Left kidney (tissue), 2 donors: ENCODE measurements around the gene NR2E1. TPM values are rescaled to one million over a fixed set of nuclear protein-coding genes. Genes with fewer than 3 reads are reported as not detected.

Source experiments
- DNase-seq: peaks from one replicate; pipeline ENCODE4 v3.0.0-alpha.2; 2013
- polyA plus RNA-seq: library from polyadenylated mRNA; unstranded; fragments of 120-200 nt; gene quantifications from one replicate; pipeline ENCODE4 v1.2.1, GENCODE V29; 2013; ENCODE audit not compliant: insufficient read length

NR2E1 gene
- polyA plus RNA-seq, 1 donor: not detected

DNA sequence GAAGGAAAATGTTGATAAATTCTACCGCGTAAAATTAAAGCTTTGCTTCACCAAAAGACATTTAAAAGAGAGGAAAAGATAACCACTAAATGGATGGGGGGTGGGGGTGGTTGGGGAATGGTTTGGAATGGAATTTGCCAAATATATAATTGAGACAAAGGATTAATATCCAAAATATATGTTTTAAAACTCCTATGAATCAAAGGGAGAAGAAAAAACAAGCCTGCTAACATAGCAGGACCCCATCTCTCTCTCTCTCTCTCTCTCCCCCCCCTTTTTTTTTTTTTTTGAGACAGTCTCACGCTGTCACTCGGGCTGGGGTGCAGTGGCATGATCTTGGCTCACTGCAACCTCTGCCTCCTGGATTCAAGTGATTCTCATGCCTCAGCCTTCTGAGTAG lies 13.4 kb upstream of the NR2E1 start:
- no peak for DNase-seq

DNA sequence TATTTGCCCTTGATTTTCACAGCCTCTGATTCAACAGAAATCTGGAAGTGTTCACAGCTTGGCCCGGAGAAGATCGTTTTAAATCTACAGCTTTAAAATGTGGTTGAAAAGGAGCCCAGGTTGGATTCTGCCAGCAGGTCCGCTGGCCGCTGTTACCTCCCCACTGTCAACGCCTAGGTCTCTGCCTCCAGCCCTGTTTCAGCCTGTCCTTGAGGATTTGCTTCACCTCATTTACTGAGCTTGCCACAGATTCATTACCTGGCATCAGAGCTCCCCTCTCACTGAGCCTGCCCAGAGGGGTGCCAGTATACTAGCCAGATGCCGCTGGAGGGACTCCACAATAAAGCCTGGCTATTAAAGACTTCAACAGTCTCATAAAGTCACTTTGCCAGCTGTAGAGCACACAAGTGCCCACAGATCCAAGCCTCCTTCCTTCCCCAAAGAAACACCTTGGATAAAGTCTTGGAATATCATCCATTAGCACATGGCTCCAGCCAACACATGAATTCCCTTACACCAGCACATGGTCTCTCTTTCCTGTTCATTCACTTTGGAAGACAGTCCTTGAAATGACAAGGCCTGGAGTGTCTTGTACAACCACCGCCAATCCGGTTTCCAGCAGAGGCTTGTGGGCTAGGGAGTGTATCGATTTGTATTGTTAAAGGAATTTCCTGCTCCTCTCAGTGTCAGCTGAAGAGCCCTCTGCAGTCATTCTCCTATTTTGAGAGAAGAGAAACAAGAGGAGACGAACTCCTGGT lies 9.5 kb upstream of the NR2E1 start:
- DNase-seq: no peak

- no peak for DNase-seq
Observed at GRCh38 chr6:108156938-108157233, 8.9 kb upstream of the NR2E1 start.

DNA sequence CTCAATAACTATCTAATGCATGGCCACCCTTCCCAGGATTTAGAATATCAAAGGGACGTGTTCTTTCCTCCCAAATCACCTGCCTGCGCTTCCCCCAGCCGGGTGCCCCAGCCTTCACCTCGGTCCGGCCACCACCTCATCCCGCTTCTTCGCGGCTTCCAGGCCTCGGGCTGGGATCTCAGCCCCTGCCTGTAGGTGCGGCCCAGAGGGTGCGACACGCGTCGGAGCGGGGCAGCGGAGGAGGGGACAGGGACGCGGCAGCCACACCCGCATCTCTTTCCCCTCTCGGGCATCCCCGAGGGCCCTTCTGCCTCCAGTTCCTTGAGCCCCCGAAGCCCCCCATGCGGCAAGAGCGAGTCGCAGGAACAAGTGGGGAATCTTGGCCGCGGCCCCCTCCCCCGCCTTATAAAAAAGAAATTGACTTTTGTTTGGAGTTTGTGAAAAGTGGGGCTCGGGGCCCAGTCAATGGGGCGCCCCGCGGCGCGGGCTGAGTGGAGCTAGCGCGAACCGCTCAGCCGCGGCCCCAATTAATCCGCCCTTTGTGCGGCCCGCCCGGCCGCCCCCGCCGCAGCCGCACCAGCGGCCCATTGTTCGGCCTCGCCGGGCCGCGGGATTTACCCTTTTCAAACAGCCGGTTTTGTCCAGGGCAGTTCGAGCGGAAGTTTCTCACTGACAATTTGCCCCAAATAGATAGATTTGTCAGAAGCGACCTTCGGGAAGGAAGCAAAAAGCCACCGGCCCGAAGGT lies 8.4 kb upstream of the NR2E1 start:
- DNase-seq: no peak

DNA sequence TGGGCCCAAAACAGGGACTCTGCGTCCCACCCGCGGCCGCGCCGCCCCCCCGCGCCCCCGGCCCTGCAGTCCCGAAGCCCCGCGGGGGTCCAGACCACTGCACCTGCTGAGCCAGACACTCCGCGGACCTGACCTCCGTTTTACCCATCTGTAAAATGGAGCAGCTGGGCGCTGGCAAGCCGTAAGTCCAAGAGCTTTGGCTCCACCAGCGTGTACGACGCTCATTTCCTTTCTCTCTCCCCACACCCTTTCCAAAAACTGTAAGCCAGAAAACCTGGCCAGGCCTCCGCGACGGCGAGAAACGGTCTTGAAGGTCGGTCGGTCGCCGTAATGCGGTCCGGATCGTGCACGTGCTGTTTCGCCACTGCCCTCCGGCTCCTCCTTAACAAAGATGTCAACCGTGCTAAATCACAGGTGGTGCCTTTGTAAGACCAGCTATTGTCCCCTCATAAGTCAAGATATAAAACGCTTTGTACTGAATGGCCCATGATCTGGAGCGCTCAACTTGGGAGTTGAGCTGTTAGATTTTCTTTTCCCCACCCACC lies 7.8 kb upstream of the NR2E1 start:
- DNase-seq: no peak

DNA sequence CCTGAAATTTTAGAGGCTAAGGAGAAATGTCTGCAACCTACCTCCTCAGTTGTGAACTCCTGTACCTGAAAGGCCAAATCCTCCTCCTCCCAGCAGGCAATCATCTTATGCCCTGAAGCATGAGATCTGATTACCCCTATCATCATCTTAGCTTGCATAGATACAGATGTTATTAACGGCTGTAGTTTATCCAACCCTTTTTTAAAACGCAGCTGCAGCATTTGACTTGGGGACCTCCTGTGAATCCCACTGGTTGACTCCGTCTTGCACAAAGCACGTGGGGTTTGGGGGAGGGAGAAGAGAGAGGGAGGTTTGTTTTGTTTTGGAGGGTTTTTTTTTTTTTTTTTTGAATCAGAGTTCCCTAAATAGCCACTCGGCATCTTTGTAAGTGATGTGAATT lies 5.8 kb upstream of the NR2E1 start:
- no peak for DNase-seq

DNA sequence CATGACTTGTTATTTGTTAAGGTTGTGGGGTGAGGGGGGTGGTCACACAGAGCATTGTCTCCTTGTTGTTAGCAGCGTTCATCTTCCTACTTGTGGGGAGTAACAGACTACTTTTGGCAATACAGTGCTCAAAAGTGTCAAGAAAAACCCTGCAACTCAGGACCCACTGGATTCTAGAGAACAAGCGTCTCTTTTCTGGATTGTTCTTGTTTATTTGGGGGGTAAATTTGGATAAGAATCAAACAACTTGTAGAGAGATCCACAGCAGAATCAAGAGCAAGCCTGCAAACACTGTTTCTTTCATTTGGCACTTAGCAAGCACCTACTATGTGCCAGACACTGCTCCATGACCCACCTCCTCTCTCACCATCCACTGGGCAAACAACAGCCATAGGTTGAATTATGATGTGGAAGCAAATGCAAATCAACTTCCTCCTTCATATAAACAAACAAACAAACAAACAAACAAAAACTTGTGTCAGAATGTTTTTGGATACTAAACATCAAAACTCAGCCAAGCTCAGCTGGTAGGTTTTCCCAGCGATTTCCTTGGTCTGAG lies 4.0 kb upstream of the NR2E1 start:
- DNase-seq: no peak

GRCh38 chr6:108163267-108163643 lies 2.6 kb upstream of the NR2E1 start:
- no peak for DNase-seq

DNA sequence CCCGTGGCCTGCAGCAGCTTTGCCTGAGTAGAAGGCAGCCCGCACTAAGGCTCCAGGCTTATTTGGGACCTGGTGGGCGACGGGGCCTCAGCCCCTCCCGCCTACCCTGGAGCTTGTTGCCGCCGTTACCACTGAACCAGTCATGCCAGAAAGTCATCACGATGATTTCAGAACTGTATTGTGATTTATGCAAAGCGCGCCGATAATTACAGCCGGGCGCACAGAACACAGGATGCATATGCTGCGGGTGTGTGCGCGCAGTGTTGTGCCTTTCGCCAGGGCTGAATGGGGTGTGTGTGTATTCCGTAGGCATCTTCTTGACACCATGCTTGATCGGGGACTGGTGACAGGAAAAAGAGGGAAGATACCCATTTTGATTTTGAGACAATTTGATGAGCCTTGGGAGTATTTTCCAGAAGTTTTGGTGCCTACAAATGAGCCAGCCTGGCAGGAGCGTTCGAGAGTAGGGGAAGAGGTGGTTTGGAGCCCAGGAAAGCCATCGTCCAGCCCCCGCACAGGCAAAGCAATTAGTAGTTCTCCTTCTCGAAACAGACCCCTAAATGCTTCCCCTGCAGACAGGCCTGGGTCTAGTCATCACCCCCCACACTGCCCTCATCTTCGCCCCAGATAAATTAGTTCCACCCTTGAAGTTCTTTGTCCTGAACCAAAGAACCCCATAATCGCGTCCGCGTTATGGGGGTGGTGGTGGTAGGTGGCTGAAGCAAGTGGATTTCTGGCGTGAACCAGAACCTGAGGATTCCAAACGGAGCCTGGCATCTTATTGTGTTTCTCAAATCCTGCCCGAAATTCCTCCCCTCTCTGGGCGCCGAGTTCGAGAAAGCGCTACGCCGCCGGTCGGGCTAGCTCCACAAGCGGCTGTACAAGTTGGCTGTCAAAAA lies 1.9 kb upstream of the NR2E1 start:
- no peak for DNase-seq

DNA sequence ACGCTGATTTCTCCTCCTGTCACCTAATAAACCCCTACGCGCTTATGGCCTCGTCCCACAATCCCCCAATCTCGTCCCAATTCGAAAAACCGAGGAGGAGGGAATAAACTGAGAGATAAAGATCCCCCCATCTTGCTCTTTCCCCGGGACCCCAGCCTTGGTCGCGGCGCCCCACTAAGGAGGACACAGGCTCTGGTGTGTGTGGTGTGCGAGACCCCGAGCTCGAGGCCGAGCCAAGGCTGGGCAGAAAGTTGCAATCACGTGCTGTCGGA lies 1.3 kb upstream of the NR2E1 start:
- no peak for DNase-seq

DNA sequence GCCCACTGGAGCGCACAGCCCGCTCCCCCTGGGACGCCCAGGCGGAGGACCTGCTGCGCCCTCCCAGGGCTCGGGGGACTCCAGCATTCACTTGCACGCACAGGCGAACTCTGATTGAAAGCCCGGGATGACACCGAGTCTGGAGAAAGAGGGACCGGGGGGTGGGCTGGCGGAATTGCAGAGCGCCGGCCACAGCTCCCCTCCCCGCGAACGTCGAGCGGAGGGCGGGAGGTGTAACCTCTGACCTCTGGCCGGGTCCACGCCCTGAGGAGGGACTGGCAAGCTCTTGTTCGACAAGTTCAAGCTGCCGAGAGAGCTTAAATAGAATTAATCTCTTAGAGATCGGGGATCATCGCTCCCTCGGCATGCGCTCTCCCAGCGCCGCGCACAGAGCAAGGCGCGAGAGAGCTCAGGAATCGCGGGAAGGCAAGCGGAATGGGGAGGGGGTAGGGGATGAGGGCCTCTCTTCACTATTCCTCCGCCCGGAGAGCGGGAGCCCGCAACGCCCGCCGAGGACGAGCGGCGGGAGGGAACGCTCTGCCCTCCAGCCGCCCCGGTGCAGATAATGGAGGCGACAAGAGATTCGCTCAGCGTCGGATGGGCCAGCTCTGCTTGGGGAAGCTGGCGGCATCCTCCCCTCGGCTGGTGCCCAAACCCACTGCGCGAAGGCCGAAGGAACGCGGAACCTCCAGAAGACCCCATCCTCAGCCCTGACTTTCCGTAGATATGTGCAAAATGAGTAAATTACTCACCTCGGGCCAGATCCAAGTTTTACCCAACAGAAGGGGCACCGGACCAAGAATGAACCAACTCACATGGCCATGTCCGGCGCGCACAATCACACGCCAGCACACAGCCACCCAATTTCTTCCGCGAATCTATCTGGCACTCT lies 761 bp upstream of the NR2E1 start:
- DNase-seq: no peak

GRCh38 chr6:108166664-108167448 lies 1.0 kb downstream of the NR2E1 start:
- no peak for DNase-seq

- no peak for DNase-seq
Observed at GRCh38 chr6:108167449-108168089, 1.7 kb downstream of the NR2E1 start.

DNA sequence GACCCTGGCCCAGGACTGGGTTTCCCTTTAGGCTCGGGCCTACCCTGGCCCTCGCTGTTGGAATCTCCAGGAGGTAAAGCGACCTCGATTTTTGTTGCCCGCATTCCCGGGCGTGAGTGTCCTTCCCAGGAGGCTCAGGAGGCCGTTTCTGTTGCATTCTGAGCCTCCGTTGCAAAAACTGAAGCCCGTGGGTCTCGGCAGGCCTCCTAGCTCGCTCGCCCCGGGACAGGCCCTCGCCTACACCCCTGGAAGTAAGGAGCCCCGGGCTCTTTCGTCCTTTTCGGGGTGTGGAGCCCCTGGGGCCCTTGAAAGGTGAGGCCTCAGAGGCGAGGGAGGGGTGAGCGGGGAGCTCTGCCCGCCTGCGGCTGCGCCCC lies 2.3 kb downstream of the NR2E1 start:
- no peak for DNase-seq

GRCh38 chr6:108168501-108169463 lies 3.0 kb downstream of the NR2E1 start:
- DNase-seq: no peak

DNA sequence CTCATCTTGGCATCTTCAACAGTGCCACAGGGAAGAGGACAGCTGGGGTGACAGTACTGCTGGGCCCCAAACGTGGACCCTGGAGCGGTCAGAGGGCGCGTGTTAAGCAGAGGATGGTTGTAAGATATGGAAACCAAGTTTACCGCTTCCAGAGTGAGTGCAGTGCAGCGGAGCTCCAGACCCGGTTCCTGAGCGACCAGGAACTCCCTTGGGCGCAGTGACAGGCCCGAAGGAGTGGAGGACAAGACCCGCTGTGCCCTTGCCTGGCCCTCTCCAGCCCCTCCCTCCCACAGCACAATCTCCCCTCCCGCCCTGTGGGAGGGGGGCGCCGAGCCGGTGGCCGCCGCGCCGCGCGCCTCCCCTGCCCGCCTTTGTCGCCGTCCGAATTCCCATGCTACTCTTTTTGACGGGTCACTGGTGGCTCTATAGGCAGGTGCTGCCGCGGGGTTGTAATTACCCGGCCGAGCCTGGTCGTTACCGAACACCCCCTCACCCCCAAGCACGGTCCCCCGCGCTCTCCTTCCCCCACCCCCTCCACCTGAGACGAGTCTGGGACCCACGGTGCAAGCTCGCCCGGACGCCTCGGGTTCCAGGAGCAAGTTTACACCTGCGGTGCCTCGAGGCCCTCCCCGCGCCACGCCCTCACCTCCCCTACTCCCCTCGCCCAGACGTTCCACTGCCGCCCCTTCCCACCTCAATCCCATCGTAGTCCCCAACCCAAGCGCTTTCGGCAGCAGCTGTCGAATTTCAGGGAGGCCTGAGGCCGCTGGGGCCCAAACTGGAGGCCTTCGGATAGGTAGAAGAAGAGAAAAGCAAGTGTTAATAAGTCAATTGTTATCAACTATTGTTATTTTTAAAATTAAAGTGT lies 3.9 kb downstream of the NR2E1 start:
- no peak for DNase-seq

DNA sequence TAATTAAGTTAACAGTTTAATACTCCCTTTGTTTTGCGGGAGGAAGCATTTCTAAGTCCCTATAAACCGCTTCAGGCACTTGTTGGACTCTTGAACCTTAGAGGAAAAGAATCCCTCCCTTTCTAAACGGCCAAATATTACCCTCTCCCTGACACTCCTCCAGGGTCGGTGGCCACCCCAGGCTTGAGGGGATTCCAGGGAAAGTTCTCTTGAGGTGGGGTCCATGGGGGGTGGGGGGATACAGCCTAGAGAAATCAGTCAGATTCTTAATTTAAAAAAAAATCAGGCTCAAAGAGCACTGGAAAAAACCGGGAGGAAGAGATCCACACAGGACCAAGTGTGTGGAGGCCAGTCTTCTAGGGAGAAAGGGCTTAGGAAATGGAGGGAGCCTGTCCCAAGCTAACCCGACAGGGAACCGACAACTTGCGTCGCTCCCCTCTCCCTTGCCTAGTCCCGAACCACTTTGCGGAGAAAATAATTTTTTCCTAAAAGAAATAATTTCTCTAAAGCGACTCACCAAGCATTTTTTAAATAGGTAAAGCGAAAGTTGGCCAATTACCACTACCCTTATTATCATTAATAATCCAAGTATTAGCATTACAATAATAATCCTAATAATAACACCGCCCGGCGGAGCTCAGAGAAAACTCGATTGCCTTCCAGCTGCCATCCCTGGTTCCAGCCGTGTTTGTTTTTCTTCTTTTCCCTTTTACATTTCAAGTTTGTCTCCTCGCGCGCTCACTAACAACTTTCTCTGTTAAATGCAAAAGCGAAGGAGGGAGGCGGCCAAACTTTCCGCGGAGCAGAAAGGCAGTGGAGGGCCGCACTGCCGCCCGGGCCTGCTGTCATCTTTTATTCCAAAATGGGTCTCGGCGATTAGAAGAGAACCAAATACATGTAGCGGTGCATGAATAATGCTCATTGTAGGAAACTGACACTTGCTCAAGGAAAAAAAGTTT lies 4.8 kb downstream of the NR2E1 start:
- no peak for DNase-seq
